ENCODE measurements around the gene PARD3B. TPM values are rescaled to one million over a fixed set of nuclear protein-coding genes. Genes with fewer than 3 reads are reported as not detected.

PARD3B gene
- total RNA-seq, 1 experiment from 2014 or later, result 6.4 TPM

DNA sequence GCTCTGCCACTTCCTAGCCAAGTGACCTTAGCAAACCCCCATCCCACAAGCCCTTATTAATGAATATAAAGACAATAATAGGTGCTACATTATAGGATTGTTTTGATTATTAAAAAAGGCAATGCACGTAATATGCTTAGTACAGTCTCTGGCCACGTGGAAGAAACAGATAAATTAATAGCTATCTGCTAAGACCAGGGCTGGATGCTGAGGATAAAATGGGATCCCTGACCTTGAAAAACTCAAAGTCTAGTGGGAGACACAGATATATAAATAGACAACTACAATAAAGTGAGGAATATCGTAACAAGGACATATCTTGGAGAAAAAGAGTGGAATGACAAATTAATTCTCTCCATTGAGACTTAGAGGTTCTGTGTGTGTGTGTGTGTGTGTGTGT, 29.9 kb upstream of the PARD3B start:
- H3K14ac ChIP-seq (ENCODE audit: insufficient read depth, low read length), result no peak overlapping the region
- no peak overlapping the region for H4K8ac ChIP-seq (replicated peaks; ENCODE audit: insufficient read length, low read depth, low read length)
- H2BK5ac ChIP-seq (ENCODE audit: insufficient read length, low read length), result no peak overlapping the region
- no peak overlapping the region for H4K91ac ChIP-seq (ENCODE audit: insufficient read length, low read depth, low read length)
- H3K9me3 ChIP-seq (ENCODE audit: control insufficient read depth, low read depth, low read length), result no peaks in the 10 kb centered on the region
- no peak overlapping the region for H2BK20ac ChIP-seq (ENCODE audit: low read depth, low read length, poor library complexity, severe bottlenecking)
- no peaks in the 10 kb centered on the region for H3K27me3 ChIP-seq (ENCODE audit: insufficient read depth, low read length)
- no peak overlapping the region for H3K9ac ChIP-seq (ENCODE audit: extremely low read depth, insufficient read length, low read length)
- no peak overlapping the region for H2BK120ac ChIP-seq (ENCODE audit: low read depth, low read length, poor library complexity, severe bottlenecking)
- no peak overlapping the region for H3K27ac ChIP-seq (ENCODE audit: insufficient read length, low read depth, low read length)
- peaks cover 2% of the 10 kb centered on the region; the same call in 1 of the 2 replicates for H3K4me1 ChIP-seq (ENCODE audit: insufficient read depth, low read length)
- no peak overlapping the region for H3K27ac Mint-ChIP-seq
- no peaks in the 10 kb centered on the region for H3K23me2 ChIP-seq (ENCODE audit: insufficient read length, low read depth, low read length, poor library complexity, severe bottlenecking)
- WGBS (ENCODE audit: extremely low coverage, insufficient read length, low lambda C conversion rate), result no CpG with 5 or more reads among the region's 3 CpGs
- H3K23ac ChIP-seq (ENCODE audit: insufficient read length, low read depth, low read length), result no peak overlapping the region
- H3K4ac ChIP-seq (ENCODE audit: low read depth, low read length), result no peak overlapping the region
- no peak for DNase-seq
- H3K9me3 Mint-ChIP-seq, result peaks cover 3 to 6% of the 10 kb centered on the region in 2 experiments; a peak in 3 of 5 replicates
- H2BK12ac ChIP-seq (ENCODE audit: insufficient read length, low read depth, low read length), result no peak overlapping the region
- H3K56ac ChIP-seq (ENCODE audit: insufficient read length, low read depth, low read length), result no peak overlapping the region
- H3K27me3 Mint-ChIP-seq (ENCODE audit: low read depth), result no peaks in the 10 kb centered on the region
- no peak overlapping the region for H2AK5ac ChIP-seq (ENCODE audit: insufficient read length, low read length)
- TF ChIP-seq, protein P1, sequence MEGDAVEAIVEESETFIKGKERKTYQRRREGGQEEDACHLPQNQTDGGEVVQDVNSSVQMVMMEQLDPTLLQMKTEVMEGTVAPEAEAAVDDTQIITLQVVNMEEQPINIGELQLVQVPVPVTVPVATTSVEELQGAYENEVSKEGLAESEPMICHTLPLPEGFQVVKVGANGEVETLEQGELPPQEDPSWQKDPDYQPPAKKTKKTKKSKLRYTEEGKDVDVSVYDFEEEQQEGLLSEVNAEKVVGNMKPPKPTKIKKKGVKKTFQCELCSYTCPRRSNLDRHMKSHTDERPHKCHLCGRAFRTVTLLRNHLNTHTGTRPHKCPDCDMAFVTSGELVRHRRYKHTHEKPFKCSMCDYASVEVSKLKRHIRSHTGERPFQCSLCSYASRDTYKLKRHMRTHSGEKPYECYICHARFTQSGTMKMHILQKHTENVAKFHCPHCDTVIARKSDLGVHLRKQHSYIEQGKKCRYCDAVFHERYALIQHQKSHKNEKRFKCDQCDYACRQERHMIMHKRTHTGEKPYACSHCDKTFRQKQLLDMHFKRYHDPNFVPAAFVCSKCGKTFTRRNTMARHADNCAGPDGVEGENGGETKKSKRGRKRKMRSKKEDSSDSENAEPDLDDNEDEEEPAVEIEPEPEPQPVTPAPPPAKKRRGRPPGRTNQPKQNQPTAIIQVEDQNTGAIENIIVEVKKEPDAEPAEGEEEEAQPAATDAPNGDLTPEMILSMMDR (conservative IDR thresholded peaks at IDR 0.05), result no peak
- no peak overlapping the region for H3K4me2 ChIP-seq (ENCODE audit: insufficient read depth, insufficient read length, low read length)
- no peaks in the 10 kb centered on the region for H3K79me2 ChIP-seq (ENCODE audit: insufficient read depth, low read length)
- H4K5ac ChIP-seq (ENCODE audit: insufficient read length, low read depth, low read length), result no peak overlapping the region
- H3K4me1 Mint-ChIP-seq, result peaks cover 6 to 10% of the 10 kb centered on the region in 2 experiments
- H3K18ac ChIP-seq (ENCODE audit: insufficient read length, low read depth, low read length), result no peak overlapping the region
- H3T11ph ChIP-seq (ENCODE audit: low read length), result no peak overlapping the region
- H2AFZ ChIP-seq (ENCODE audit: low read length), result no peak overlapping the region
- H3K79me1 ChIP-seq (ENCODE audit: insufficient read depth, low read depth, low read length, poor library complexity, severe bottlenecking), result no peaks in the 10 kb centered on the region
- no peak overlapping the region for H3K4me3 Mint-ChIP-seq
- H2BK15ac ChIP-seq (ENCODE audit: low read depth, low read length), result no peak overlapping the region
- H3K36me3 Mint-ChIP-seq (ENCODE audit: insufficient read depth in 1 of 3, low read depth in 3 of 3), result no peaks in the 10 kb centered on the region; a peak in 1 of 7 replicates
- no peaks in the 10 kb centered on the region for H4K20me1 ChIP-seq (ENCODE audit: control insufficient read depth, insufficient read depth, insufficient read length)

All from H9 (cell line).